Endothelial cell of umbilical vein (primary cell): ENCODE results near the gene C5AR2. TPM values are rescaled to one million over a fixed set of nuclear protein-coding genes. Genes with fewer than 3 reads are reported as not detected.

Source experiments
- BruUV-seq: library from RNA; stranded (reverse); fragments of 400-500 nt; replicated peaks from 2 replicates; lab custom pipeline; 2021; lab: Mats Ljungman, UMichigan
- CTCF ChIA-PET: fragments of 300-600, 350-600 bp; sonication (Branson Sonifier 250); formaldehyde crosslinking; loops from one replicate; lab custom pipeline; 2021; ENCODE audit warnings: antibody characterized with exemption, inconsistent platforms; lab: Charles Lee
- POLR2A ChIA-PET: fragments of 300-600, 350-600 bp; sonication (Branson Sonifier 250); formaldehyde crosslinking; loops from one replicate; lab custom pipeline; 2021; ENCODE audit warnings: antibody characterized with exemption, inconsistent platforms; lab: Charles Lee
- DNase-seq: peaks from one replicate; pipeline ENCODE4 v3.0.0-alpha.2; 2011; ENCODE audit warnings: low read depth, low spot score
- FAIRE-seq: peaks from 2 replicates; lab custom pipeline; 2011; peaks lifted over from hg19 to GRCh38; lab: Jason Lieb, UNC
- H2AFZ ChIP-seq: 2 replicates; pipeline ENCODE4 v1.6.0; 2012; ENCODE audit warnings: low read depth, low read length, control low read depth, inconsistent platforms
- H3K27ac ChIP-seq: 2 replicates; pipeline ENCODE4 v1.5.1; 2011; ENCODE audit warnings: low read depth, mild to moderate bottlenecking, control low read depth, low read length, moderate library complexity; ENCODE audit not compliant: insufficient read depth
- H3K27me3 ChIP-seq, 2 experiments: 2 replicates each; pipeline versions ENCODE4 v1.6.0 to v1.6.1; 2011; ENCODE audit warnings: low read length in 2 of 2, mixed read lengths in 1 of 2; ENCODE audit not compliant: control insufficient read depth in 2 of 2, insufficient read depth in 2 of 2
- H3K36me3 ChIP-seq, 2 experiments: 2 replicates in 1 of 2; 3 replicates in 1 of 2; pipeline ENCODE4 v1.5.1; 2011; ENCODE audit warnings: low read length in 2 of 2, mild to moderate bottlenecking in 1 of 2, moderate library complexity in 1 of 2; ENCODE audit not compliant: control insufficient read depth in 2 of 2, insufficient read depth in 2 of 2; ENCODE audit errors: extremely low read depth in 1 of 2
- H3K4me1 ChIP-seq: 3 replicates; pipeline ENCODE4 v1.5.1; 2011; ENCODE audit warnings: mild to moderate bottlenecking, low read length; ENCODE audit not compliant: control insufficient read depth, insufficient read depth; ENCODE audit errors: extremely low read depth
- H3K4me2 ChIP-seq: 2 replicates; pipeline ENCODE4 v1.6.1; 2011; ENCODE audit warnings: low read length, control low read depth, mixed read lengths; ENCODE audit not compliant: insufficient read depth
- H3K4me3 ChIP-seq, 3 experiments: fragments of 200-600 bp in 1 of 3; sonication (generic), shearing (Covaris generic) in 1 of 3; replicated peaks in 1 of 3; 2 replicates each; pipeline ENCODE4 v1.5.1; 2011 to 2016; ENCODE audit warnings: control low read depth in 3 of 3, low read length in 3 of 3, mild to moderate bottlenecking in 2 of 3, inconsistent platforms in 1 of 3, low read depth in 1 of 3, moderate library complexity in 1 of 3; ENCODE audit not compliant: insufficient read depth in 1 of 3
- H3K79me2 ChIP-seq: 2 replicates; pipeline ENCODE4 v1.6.0; 2012; ENCODE audit warnings: low read length, inconsistent platforms; ENCODE audit not compliant: control insufficient read depth, insufficient read depth
- H3K9ac ChIP-seq: replicated peaks from 2 replicates; pipeline ENCODE3; 2011; ENCODE audit warnings: low read length, control low read depth; ENCODE audit not compliant: insufficient read depth; ENCODE audit errors: extremely low read depth
- H3K9me1 ChIP-seq: replicated peaks from 3 replicates; pipeline ENCODE4 v1.6.0; 2011; ENCODE audit warnings: mild to moderate bottlenecking, low read length; ENCODE audit not compliant: control insufficient read depth, insufficient read depth; ENCODE audit errors: extremely low read depth
- H3K9me3 ChIP-seq: replicated peaks from 2 replicates; pipeline ENCODE4 v1.5.1; 2012; ENCODE audit warnings: low read length, inconsistent platforms; ENCODE audit not compliant: control insufficient read depth, insufficient read depth
- H4K20me1 ChIP-seq: replicated peaks from 2 replicates; pipeline ENCODE3; 2011; ENCODE audit warnings: mild to moderate bottlenecking, low read length; ENCODE audit not compliant: control insufficient read depth, insufficient read depth; ENCODE audit errors: extremely low read depth
- EZH2 ChIP-seq: IDR thresholded peaks from 2 replicates; pipeline ENCODE4 v1.6.1; 2012; ENCODE audit warnings: borderline replicate concordance, low read depth, mild to moderate bottlenecking, moderate library complexity, low read length, inconsistent platforms; ENCODE audit not compliant: severe bottlenecking
- FOS ChIP-seq: IDR thresholded peaks from 2 replicates; pipeline ENCODE4 v1.6.1; 2011; ENCODE audit warnings: mild to moderate bottlenecking, low read length, moderate library complexity, borderline replicate concordance; ENCODE audit not compliant: insufficient read depth
- GATA2 ChIP-seq: IDR thresholded peaks from 2 replicates; pipeline ENCODE4 v1.7.0; 2011; ENCODE audit warnings: low read depth, mild to moderate bottlenecking, moderate library complexity, mixed read lengths, low read length; ENCODE audit not compliant: insufficient read length, insufficient read depth
- JUN ChIP-seq: IDR thresholded peaks from 2 replicates; pipeline ENCODE4 v1.6.1; 2011; ENCODE audit warnings: borderline replicate concordance, low read depth; ENCODE audit not compliant: insufficient read length, insufficient read depth
- MYC ChIP-seq: IDR thresholded peaks from one replicate; pipeline ENCODE4 v1.6.1; 2011; ENCODE audit warnings: mild to moderate bottlenecking, low read depth, low read length
- POLR2A ChIP-seq: IDR thresholded peaks from 2 replicates; pipeline ENCODE4 v1.6.1; 2012; ENCODE audit warnings: low read depth, mild to moderate bottlenecking, control low read depth, low read length
- POLR2AphosphoS5 ChIP-seq: IDR thresholded peaks from 2 replicates; pipeline ENCODE4 v1.6.1; 2012; ENCODE audit warnings: low read depth, mild to moderate bottlenecking, control low read depth, low read length, moderate library complexity; ENCODE audit not compliant: insufficient read depth
- dilution Hi-C: fragments of 300-500 bp; cut with MboI; formaldehyde crosslinking; loops from one replicate; pipeline ENCODE4 v1.15.0; 2019; ENCODE audit warnings: low sequenced_read_pairs; ENCODE audit not compliant: extremely low pct_ligation_motif_present
- intact Hi-C: fragments of 100-400 bp; cut with micrococcal nuclease; formaldehyde crosslinking; loops from one replicate; pipeline ENCODE4 v1.10.0; 2022
- polyA plus RNA-seq, 4 experiments: library from polyadenylated mRNA; depleted of rRNA in 3 of 4; stranded (reverse) in 3 of 4; unstranded in 1 of 4; fragments of >200 nt; gene quantifications; 2 replicates each; pipeline versions ENCODE4 v1.2.1 to v1.2.3, GENCODE V29; 2011 to 2012; ENCODE audit warnings: missing spikeins in 1 of 4
- total RNA-seq: library from RNA; stranded (reverse); gene quantifications from 2 replicates; pipeline ENCODE4 v1.2.3, GENCODE V29; 2021
- TF ChIP-seq, protein P1 (sequence below), 2 donors: IDR thresholded peaks; 1 replicate in 1 of 2; 2 replicates in 1 of 2; pipeline ENCODE4 v1.5.1; 2011; ENCODE audit warnings: low read length in 2 of 2, mild to moderate bottlenecking in 2 of 2, moderate library complexity in 2 of 2, control low read depth in 1 of 2, inconsistent platforms in 1 of 2, low read depth in 1 of 2; ENCODE audit not compliant: insufficient read depth in 1 of 2; ENCODE audit errors: extremely low read depth in 1 of 2
- TF ChIP-seq, protein P2 (sequence below): IDR thresholded peaks from 2 replicates; pipeline ENCODE4 v1.6.1; 2011; ENCODE audit not compliant: insufficient read depth, insufficient read length

The C5AR2 gene
- total and polyA plus RNA-seq, 2 donors (not counting 3 experiments of a cell fraction or from before 2014, with no cell fraction given), result not detected

DNA sequence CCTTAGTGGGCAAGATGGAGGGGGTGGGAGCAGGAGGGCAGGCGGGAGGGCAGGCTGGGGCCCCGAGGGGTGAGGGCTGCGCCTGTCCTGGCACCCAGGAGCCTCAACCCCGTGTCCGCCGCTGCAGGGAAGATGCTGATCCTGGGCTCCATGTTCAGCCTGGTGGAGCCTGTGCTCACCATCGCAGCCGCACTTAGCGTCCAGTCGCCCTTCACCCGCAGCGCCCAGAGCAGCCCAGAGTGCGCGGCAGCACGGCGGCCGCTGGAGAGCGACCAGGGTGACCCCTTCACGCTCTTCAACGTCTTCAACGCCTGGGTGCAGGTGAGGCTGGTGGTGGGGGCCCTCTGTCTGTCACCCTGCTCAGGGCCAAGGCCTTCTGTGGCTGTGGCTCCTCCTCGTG, 40.6 kb downstream of the C5AR2 start:
- H3K27me3 ChIP-seq, result no peaks in the 10 kb centered on the region
- H3K4me3 ChIP-seq, result no peak overlapping the region
- H3K36me3 ChIP-seq, result peaks cover 14 to 70% of the 10 kb centered on the region in 2 experiments
- no peak for FAIRE-seq
- no peak for TF ChIP-seq POLR2A
- no peak for TF ChIP-seq JUN
- TF ChIP-seq MYC, result no peak
- TF ChIP-seq, protein P1, sequence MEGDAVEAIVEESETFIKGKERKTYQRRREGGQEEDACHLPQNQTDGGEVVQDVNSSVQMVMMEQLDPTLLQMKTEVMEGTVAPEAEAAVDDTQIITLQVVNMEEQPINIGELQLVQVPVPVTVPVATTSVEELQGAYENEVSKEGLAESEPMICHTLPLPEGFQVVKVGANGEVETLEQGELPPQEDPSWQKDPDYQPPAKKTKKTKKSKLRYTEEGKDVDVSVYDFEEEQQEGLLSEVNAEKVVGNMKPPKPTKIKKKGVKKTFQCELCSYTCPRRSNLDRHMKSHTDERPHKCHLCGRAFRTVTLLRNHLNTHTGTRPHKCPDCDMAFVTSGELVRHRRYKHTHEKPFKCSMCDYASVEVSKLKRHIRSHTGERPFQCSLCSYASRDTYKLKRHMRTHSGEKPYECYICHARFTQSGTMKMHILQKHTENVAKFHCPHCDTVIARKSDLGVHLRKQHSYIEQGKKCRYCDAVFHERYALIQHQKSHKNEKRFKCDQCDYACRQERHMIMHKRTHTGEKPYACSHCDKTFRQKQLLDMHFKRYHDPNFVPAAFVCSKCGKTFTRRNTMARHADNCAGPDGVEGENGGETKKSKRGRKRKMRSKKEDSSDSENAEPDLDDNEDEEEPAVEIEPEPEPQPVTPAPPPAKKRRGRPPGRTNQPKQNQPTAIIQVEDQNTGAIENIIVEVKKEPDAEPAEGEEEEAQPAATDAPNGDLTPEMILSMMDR (IDR thresholded peaks at IDR 0.05; ENCODE audit: extremely low read depth in 1 of 2, insufficient read depth in 1 of 2, low read depth in 1 of 2, low read length in 2 of 2), result no peak
- no peak for TF ChIP-seq POLR2AphosphoS5
- TF ChIP-seq, protein P2, sequence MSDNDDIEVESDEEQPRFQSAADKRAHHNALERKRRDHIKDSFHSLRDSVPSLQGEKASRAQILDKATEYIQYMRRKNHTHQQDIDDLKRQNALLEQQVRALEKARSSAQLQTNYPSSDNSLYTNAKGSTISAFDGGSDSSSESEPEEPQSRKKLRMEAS, result no peak
- no peak for TF ChIP-seq EZH2
- TF ChIP-seq GATA2, result no peak
- TF ChIP-seq FOS, result no peak
- no TSS peak for BruUV-seq
- H3K27ac ChIP-seq, result no peak overlapping the region
- no peak overlapping the region for H2AFZ ChIP-seq
- no peaks in the 10 kb centered on the region for H3K4me1 ChIP-seq
- intact Hi-C loops (no loop called here), dilution Hi-C loops (no loop called here)
- DNase-seq, result no peak
- no peaks in the 10 kb centered on the region for H3K9me3 ChIP-seq
- H3K79me2 ChIP-seq, result no peaks in the 10 kb centered on the region
- H4K20me1 ChIP-seq, result no peaks in the 10 kb centered on the region
- H3K4me2 ChIP-seq, result no peak overlapping the region
- H3K9me1 ChIP-seq, result no peaks in the 10 kb centered on the region
- no peak overlapping the region for H3K9ac ChIP-seq
- ChIA-PET POLR2A (no interaction called here), CTCF (no interaction called here)
